H9 (cell line): Measurements from ENCODE around the gene ADGRF1. TPM values are rescaled to one million over a fixed set of nuclear protein-coding genes. Genes with fewer than 3 reads are reported as not detected.

Experiments
- DNase-seq: peaks from one replicate; pipeline ENCODE4 v3.0.0-alpha.2; 2017
- H2AFZ ChIP-seq: one replicate; pipeline ENCODE4 v1.6.1; 2013; ENCODE audit warnings: mild to moderate bottlenecking, low read length, control low read depth, moderate library complexity
- H2AK5ac ChIP-seq: 2 replicates; pipeline ENCODE4 v1.6.1; 2013; ENCODE audit warnings: low read length, control low read depth, mixed read lengths; ENCODE audit not compliant: insufficient read length
- H2BK120ac ChIP-seq: one replicate; pipeline ENCODE4 v1.6.1; 2013; ENCODE audit warnings: low read depth, mild to moderate bottlenecking, low read length, control low read depth, inconsistent platforms; ENCODE audit not compliant: poor library complexity, severe bottlenecking
- H2BK12ac ChIP-seq: 2 replicates; pipeline ENCODE4 v1.6.1; 2013; ENCODE audit warnings: low read length, control low read depth, mixed read lengths, low read depth; ENCODE audit not compliant: insufficient read length
- H2BK15ac ChIP-seq: 2 replicates; pipeline ENCODE4 v1.6.1; 2013; ENCODE audit warnings: low read depth, low read length, control low read depth
- H2BK20ac ChIP-seq: one replicate; pipeline ENCODE4 v1.6.1; 2013; ENCODE audit warnings: low read depth, mild to moderate bottlenecking, low read length, control low read depth, inconsistent platforms; ENCODE audit not compliant: poor library complexity, severe bottlenecking
- H2BK5ac ChIP-seq: 2 replicates; pipeline ENCODE4 v1.6.1; 2013; ENCODE audit warnings: low read length, control low read depth, mixed read lengths; ENCODE audit not compliant: insufficient read length
- H3K14ac ChIP-seq: 2 replicates; pipeline ENCODE4 v1.6.1; 2013; ENCODE audit warnings: low read length, control low read depth; ENCODE audit not compliant: insufficient read depth
- H3K18ac ChIP-seq: 2 replicates; pipeline ENCODE4 v1.6.1; 2013; ENCODE audit warnings: low read depth, mild to moderate bottlenecking, mixed read lengths, low read length, control low read depth; ENCODE audit not compliant: insufficient read length
- H3K23ac ChIP-seq: 2 replicates; pipeline ENCODE4 v1.6.1; 2013; ENCODE audit warnings: low read length, control low read depth, mixed read lengths, low read depth; ENCODE audit not compliant: insufficient read length
- H3K23me2 ChIP-seq: 2 replicates; pipeline ENCODE4 v1.6.1; 2013; ENCODE audit warnings: low read depth, mild to moderate bottlenecking, mixed read lengths, low read length, control low read depth; ENCODE audit not compliant: insufficient read length, poor library complexity, severe bottlenecking
- H3K27ac ChIP-seq: 2 replicates; pipeline ENCODE4 v1.5.1; 2013; ENCODE audit warnings: low read length, control low read depth, mixed read lengths, low read depth; ENCODE audit not compliant: insufficient read length
- H3K27me3 ChIP-seq: 2 replicates; pipeline ENCODE4 v1.6.1; 2013; ENCODE audit warnings: low read length, control low read depth, inconsistent platforms; ENCODE audit not compliant: insufficient read depth
- H3K4ac ChIP-seq: 2 replicates; pipeline ENCODE4 v1.6.1; 2013; ENCODE audit warnings: low read depth, mild to moderate bottlenecking, control low read depth, inconsistent platforms, low read length, moderate library complexity
- H3K4me1 ChIP-seq: 2 replicates; pipeline ENCODE4 v1.6.1; 2013; ENCODE audit warnings: low read length, control low read depth, inconsistent platforms; ENCODE audit not compliant: insufficient read depth
- H3K4me2 ChIP-seq: 2 replicates; pipeline ENCODE4 v1.6.1; 2013; ENCODE audit warnings: low read length, control low read depth, mixed read lengths; ENCODE audit not compliant: insufficient read length, insufficient read depth
- H3K56ac ChIP-seq: 2 replicates; pipeline ENCODE4 v1.6.1; 2013; ENCODE audit warnings: low read depth, mild to moderate bottlenecking, mixed read lengths, low read length, control low read depth; ENCODE audit not compliant: insufficient read length
- H3K79me1 ChIP-seq: 2 replicates; pipeline ENCODE4 v1.6.1; 2013; ENCODE audit warnings: low read depth, mild to moderate bottlenecking, moderate library complexity, low read length, control low read depth, inconsistent platforms; ENCODE audit not compliant: insufficient read depth, poor library complexity, severe bottlenecking
- H3K79me2 ChIP-seq: 2 replicates; pipeline ENCODE4 v1.6.1; 2013; ENCODE audit warnings: low read length, control low read depth, inconsistent platforms; ENCODE audit not compliant: insufficient read depth
- H3K9ac ChIP-seq: 2 replicates; pipeline ENCODE4 v1.6.1; 2013; ENCODE audit warnings: low read length, control low read depth, mixed read lengths; ENCODE audit not compliant: insufficient read length; ENCODE audit errors: extremely low read depth
- H3K9me3 ChIP-seq: one replicate; pipeline ENCODE4 v1.6.1; 2013; ENCODE audit warnings: low read depth, low read length, inconsistent platforms; ENCODE audit not compliant: control insufficient read depth
- H3T11ph ChIP-seq: one replicate; pipeline ENCODE4 v1.6.1; 2013; ENCODE audit warnings: mild to moderate bottlenecking, low read length, control low read depth, inconsistent platforms
- H4K20me1 ChIP-seq: one replicate; pipeline ENCODE4 v1.6.1; 2013; ENCODE audit not compliant: control insufficient read depth, insufficient read length, insufficient read depth
- H4K5ac ChIP-seq: 2 replicates; pipeline ENCODE4 v1.6.1; 2013; ENCODE audit warnings: low read depth, mild to moderate bottlenecking, mixed read lengths, low read length, control low read depth; ENCODE audit not compliant: insufficient read length
- H4K8ac ChIP-seq: replicated peaks from 2 replicates; pipeline ENCODE4 v1.6.1; 2013; ENCODE audit warnings: low read length, control low read depth, mixed read lengths, low read depth; ENCODE audit not compliant: insufficient read length
- H4K91ac ChIP-seq: 2 replicates; pipeline ENCODE4 v1.6.1; 2013; ENCODE audit warnings: low read depth, mild to moderate bottlenecking, moderate library complexity, mixed read lengths, low read length, control low read depth; ENCODE audit not compliant: insufficient read length
- H3K27ac Mint-ChIP-seq, 3 experiments: 2 replicates in 2 of 3; 3 replicates in 1 of 3; pipeline ENCODE4 v1.8.0; 2020 to 2021; ENCODE audit warnings: mixed read lengths in 3 of 3, mild to moderate bottlenecking in 1 of 3, moderate library complexity in 1 of 3
- H3K27me3 Mint-ChIP-seq: 2 replicates; pipeline ENCODE4 v1.8.0; 2021; ENCODE audit warnings: low read depth, mild to moderate bottlenecking, moderate library complexity, mixed read lengths
- H3K36me3 Mint-ChIP-seq, 3 experiments: 2 replicates in 2 of 3; 3 replicates in 1 of 3; pipeline ENCODE4 v1.8.0; 2020 to 2021; ENCODE audit warnings: low read depth in 3 of 3, mixed read lengths in 3 of 3; ENCODE audit not compliant: insufficient read depth in 1 of 3
- H3K4me1 Mint-ChIP-seq, 2 experiments: 2 replicates each; pipeline ENCODE4 v1.8.0; 2020; ENCODE audit warnings: mixed read lengths in 2 of 2
- H3K4me3 Mint-ChIP-seq, 2 experiments: 2 replicates in 1 of 2; 3 replicates in 1 of 2; pipeline ENCODE4 v1.8.0; 2020 to 2021; ENCODE audit warnings: mild to moderate bottlenecking in 2 of 2, mixed read lengths in 2 of 2, moderate library complexity in 1 of 2
- H3K9me3 Mint-ChIP-seq, 2 experiments: 2 replicates in 1 of 2; 3 replicates in 1 of 2; pipeline ENCODE4 v1.8.0; 2020; ENCODE audit warnings: mild to moderate bottlenecking in 2 of 2, mixed read lengths in 2 of 2, moderate library complexity in 1 of 2
- WGBS: extraction: QIAGEN DNeasy Blood & Tissue Kit; methylation state at CpG from one replicate; pipeline ENCODE4 v1.1.7; 2013; ENCODE audit warnings: missing lambda C conversion rate, low lambda C conversion rate, mixed read lengths; ENCODE audit not compliant: insufficient read length; ENCODE audit errors: extremely low coverage; 5-methylcytosine and 5-hydroxymethylcytosine counted together
- total RNA-seq: library from RNA; stranded (reverse); gene quantifications from 2 replicates; pipeline ENCODE4 v1.2.1, GENCODE V29; 2021
- TF ChIP-seq, protein P1 (sequence below): fragments of 200-600 bp; sonication (generic); conservative IDR thresholded peaks from 3 replicates; pipeline ENCODE4 v1.8.0; 2021; ENCODE audit warnings: antibody characterized with exemption, mild to moderate bottlenecking

Gene ADGRF1
- total RNA-seq, 1 experiment from 2014 or later, result not detected

DNA sequence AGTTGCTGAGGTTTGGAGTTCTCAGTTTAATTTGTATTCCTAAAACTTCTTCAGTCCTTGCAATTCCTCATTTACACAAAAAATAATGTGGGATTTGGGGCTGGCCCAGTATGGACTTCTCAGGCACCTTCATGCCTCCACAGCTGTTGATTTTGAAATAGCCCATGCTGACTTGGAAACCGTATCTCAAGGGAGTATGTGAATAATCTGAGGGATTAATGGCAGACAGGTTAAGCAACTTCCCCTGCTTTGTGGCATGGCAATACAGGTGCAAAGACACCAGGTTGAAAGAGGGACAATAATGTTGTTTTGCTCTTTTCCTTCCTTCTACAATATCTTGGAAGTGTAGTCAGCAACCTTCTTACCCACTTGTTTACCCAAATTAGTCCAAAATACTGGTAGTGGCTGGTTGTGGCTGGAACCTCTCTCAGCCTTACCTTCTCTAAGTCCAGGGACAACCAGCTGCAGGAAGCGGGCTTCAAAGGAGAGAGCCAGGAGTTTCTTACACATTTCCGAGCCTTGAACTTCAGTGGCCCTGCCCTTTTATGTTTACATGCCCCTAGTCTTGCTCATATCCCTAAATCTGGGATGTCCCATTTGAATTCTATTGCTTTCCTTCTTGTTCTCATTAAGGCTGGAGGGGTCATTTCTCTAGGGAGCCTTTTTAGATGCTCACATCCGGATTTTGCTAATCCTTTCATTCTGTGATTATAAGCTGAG is 44.1 kb upstream of the ADGRF1 start:
- H4K91ac ChIP-seq, result no peak overlapping the region
- no peak overlapping the region for H2AFZ ChIP-seq
- no CpG with 5 or more reads among the region's 4 CpGs for WGBS

More for the DNA sequence above, 44.1 kb upstream of the ADGRF1 start:
- no peaks in the 10 kb centered on the region for H3K23me2 ChIP-seq
- H3K4me1 ChIP-seq, result no peaks in the 10 kb centered on the region
- H3K4ac ChIP-seq, result no peak overlapping the region
- H2BK12ac ChIP-seq, result no peak overlapping the region
- no peak overlapping the region for H3K18ac ChIP-seq
- H3K27me3 Mint-ChIP-seq, result no peaks in the 10 kb centered on the region; the same call in 1 of the 2 replicates
- no peak overlapping the region for H3K9ac ChIP-seq
- no peaks in the 10 kb centered on the region for H3K27me3 ChIP-seq
- H3K4me3 Mint-ChIP-seq, result no peak overlapping the region
- H3T11ph ChIP-seq, result no peak overlapping the region
- H3K9me3 Mint-ChIP-seq, result no peaks in the 10 kb centered on the region
- H4K20me1 ChIP-seq, result no peaks in the 10 kb centered on the region
- H3K79me2 ChIP-seq, result no peaks in the 10 kb centered on the region
- no peak overlapping the region for H2BK5ac ChIP-seq
- H2BK20ac ChIP-seq, result no peak overlapping the region
- no peak overlapping the region for H2AK5ac ChIP-seq
- no peak overlapping the region for H3K27ac Mint-ChIP-seq
- H3K36me3 Mint-ChIP-seq, result no peaks in the 10 kb centered on the region
- no peaks in the 10 kb centered on the region for H3K79me1 ChIP-seq
- no peak overlapping the region for H4K5ac ChIP-seq
- H3K4me1 Mint-ChIP-seq, result peaks cover 3 to 8% of the 10 kb centered on the region in 2 experiments; a peak in 3 of 4 replicates
- no peaks in the 10 kb centered on the region for H3K9me3 ChIP-seq
- DNase-seq, result no peak
- H3K4me2 ChIP-seq, result no peak overlapping the region
- no peak overlapping the region for H4K8ac ChIP-seq
- H2BK120ac ChIP-seq, result no peak overlapping the region
- no peak overlapping the region for H2BK15ac ChIP-seq
- no peak overlapping the region for H3K27ac ChIP-seq
- no peak overlapping the region for H3K23ac ChIP-seq
- TF ChIP-seq, protein P1, sequence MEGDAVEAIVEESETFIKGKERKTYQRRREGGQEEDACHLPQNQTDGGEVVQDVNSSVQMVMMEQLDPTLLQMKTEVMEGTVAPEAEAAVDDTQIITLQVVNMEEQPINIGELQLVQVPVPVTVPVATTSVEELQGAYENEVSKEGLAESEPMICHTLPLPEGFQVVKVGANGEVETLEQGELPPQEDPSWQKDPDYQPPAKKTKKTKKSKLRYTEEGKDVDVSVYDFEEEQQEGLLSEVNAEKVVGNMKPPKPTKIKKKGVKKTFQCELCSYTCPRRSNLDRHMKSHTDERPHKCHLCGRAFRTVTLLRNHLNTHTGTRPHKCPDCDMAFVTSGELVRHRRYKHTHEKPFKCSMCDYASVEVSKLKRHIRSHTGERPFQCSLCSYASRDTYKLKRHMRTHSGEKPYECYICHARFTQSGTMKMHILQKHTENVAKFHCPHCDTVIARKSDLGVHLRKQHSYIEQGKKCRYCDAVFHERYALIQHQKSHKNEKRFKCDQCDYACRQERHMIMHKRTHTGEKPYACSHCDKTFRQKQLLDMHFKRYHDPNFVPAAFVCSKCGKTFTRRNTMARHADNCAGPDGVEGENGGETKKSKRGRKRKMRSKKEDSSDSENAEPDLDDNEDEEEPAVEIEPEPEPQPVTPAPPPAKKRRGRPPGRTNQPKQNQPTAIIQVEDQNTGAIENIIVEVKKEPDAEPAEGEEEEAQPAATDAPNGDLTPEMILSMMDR, result no peak
- no peak overlapping the region for H3K14ac ChIP-seq
- H3K56ac ChIP-seq, result no peak overlapping the region
